ENCODE results near the gene HELQ. TPM values are rescaled to one million over a fixed set of nuclear protein-coding genes. Genes with fewer than 3 reads are reported as not detected.

Gene HELQ
- total and polyA plus RNA-seq, 8 donors, result 13.1 to 23.5 (median 21.5) TPM

DNA sequence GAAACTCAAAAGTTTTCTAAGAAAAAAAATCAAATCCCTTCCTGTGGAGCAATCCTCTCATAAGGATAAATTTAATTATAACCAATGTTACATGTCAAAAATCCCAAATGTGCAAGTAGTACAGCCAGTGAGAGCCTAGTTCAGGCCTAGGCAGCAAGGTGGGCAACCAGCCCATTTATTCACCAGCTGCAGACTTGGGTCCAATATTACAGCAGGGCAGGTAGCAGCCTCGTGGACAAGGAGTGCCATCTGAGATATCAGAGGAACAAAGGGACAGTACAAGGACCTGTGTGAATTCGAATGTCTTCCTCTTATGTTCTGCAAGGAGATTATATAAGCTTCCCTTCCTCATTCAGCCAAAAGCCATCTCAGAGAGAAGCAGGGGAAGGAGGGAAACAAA is 6.6 kb downstream of the HELQ start:
- peaks cover 0 to 41% of the 10 kb centered on the region in 2 donors for H3K36me3 ChIP-seq
- no peak overlapping the region for H3K4me3 ChIP-seq
- peaks cover 0 to 5% of the 10 kb centered on the region in 2 donors for H3K4me1 ChIP-seq
- H3K9me3 ChIP-seq, result no peaks in the 10 kb centered on the region
- TF ChIP-seq, protein P1, sequence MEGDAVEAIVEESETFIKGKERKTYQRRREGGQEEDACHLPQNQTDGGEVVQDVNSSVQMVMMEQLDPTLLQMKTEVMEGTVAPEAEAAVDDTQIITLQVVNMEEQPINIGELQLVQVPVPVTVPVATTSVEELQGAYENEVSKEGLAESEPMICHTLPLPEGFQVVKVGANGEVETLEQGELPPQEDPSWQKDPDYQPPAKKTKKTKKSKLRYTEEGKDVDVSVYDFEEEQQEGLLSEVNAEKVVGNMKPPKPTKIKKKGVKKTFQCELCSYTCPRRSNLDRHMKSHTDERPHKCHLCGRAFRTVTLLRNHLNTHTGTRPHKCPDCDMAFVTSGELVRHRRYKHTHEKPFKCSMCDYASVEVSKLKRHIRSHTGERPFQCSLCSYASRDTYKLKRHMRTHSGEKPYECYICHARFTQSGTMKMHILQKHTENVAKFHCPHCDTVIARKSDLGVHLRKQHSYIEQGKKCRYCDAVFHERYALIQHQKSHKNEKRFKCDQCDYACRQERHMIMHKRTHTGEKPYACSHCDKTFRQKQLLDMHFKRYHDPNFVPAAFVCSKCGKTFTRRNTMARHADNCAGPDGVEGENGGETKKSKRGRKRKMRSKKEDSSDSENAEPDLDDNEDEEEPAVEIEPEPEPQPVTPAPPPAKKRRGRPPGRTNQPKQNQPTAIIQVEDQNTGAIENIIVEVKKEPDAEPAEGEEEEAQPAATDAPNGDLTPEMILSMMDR (IDR thresholded peaks at IDR 0.05), result no peak
- H3K27ac ChIP-seq, result no peak overlapping the region
- H3K27me3 ChIP-seq, result no peaks in the 10 kb centered on the region
- intact Hi-C loops (cut with DNase I), result no loop called here
- no peak for ATAC-seq
- DNase-seq, result no peak

DNA sequence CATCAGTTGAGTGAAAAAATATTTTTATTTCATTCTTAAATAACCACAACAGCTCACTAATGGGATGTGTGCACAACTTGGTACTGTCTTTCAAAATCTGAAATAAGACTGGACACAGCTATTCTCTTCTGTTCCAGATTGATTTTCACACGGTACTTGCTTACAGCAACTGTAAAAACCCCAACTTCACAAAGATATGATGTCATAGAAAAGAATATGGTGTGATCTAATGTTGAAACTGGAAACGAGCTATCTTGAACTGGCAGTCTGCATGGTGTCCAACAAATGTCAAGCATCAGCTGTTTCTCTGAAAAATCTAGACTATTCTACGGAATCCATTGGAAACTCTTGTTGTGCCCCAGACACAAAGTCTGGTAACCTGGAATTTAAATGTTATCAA is 14.7 kb downstream of the HELQ start:
- TF ChIP-seq, protein P1 (IDR thresholded peaks at IDR 0.05), result no peak
- Histone ChIP-seq H3K9me3 (no peaks in the 10 kb centered on the region), H3K36me3 (peaks cover 0 to 90% of the 10 kb centered on the region in 2 donors), H3K4me1 (no peaks in the 10 kb centered on the region), H3K27ac (no peak overlapping the region), H3K4me3 (no peak overlapping the region), H3K27me3 (no peaks in the 10 kb centered on the region)
- intact Hi-C loops (cut with DNase I), result no loop called here
- DNase-seq, result no peak
- no peak for ATAC-seq

DNA sequence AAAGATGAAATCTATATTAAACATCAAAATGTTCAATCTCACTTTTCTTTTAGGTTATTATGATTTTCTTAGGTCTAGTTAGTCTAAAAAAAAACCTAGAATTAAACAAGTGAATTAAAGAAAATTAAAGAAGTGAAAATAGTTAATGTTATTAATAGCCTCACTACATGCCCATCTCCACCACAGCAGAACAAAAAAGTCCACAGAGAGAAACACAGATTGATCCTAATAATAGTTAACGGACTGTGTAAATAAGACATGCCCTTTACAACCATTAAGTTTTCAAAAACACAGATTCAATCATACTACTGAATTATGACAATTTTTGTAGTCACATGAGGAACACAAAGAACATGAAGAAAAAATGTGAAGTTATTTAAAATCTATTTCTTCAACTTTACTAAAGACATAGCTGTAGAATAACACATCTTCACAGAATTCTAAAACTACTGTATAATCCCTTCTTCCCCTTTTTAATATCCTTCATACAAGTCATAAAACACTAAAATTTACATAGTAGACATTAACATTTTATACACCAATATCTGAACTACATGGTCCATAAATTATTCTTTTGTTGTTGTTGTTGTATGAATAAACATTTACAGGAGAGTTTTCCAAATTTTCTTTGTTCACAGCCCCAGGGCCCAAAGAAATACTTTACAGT is 15.3 kb downstream of the HELQ start:
- intact Hi-C loops (cut with DNase I), result no loop called here
- ATAC-seq, result no peak
- H3K27me3 ChIP-seq, result no peaks in the 10 kb centered on the region
- no peak for DNase-seq
- H3K4me1 ChIP-seq, result no peaks in the 10 kb centered on the region
- no peak overlapping the region for H3K4me3 ChIP-seq
- H3K36me3 ChIP-seq, result peaks cover 0 to 85% of the 10 kb centered on the region in 2 donors
- H3K9me3 ChIP-seq, result no peaks in the 10 kb centered on the region
- TF ChIP-seq, protein P1 (IDR thresholded peaks at IDR 0.05), result no peak
- H3K27ac ChIP-seq, result no peak overlapping the region

DNA sequence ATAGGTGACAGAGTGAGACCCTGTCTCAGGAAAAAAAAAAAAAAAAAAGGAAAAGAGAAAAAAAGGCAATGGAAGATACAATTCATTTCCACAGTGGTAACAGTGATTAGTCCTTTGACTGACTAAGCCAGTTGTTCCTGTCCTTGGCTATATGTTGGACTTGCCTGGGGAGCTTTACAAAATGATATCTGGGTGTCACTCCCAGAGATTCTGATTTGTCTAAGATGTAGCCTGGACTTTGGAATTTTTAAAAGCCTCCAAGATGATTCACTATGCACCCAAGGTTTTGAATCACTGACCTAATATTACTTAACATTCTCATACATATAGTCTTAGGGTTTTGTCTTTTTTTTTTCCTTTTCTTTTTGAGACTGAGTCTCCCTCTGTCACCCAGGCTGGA is 16.9 kb downstream of the HELQ start:
- intact Hi-C loops (cut with DNase I), result no loop called here
- H3K36me3 ChIP-seq, result peaks cover 0 to 85% of the 10 kb centered on the region in 2 donors
- TF ChIP-seq, protein P1 (IDR thresholded peaks at IDR 0.05), result no peak

DNA sequence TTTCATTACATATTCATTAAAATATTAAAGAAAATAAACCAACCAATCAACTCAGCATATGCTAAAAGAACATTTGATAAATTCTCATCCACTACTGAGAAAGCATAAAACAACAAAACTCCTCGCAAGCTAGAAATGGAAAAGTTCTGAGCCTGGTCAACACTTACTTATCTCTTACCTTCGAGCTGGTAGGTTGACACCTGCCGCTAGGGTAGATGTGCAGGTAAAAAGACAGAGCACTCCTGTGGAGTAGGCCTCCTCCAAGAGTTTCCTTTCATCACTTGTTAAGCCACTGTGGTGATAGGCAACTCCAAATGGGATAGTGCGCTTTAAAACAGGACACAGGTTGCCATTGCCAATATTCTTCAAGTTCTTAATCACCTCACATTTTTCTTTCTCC is 18.9 kb downstream of the HELQ start:
- Histone ChIP-seq H3K4me1 (no peaks in the 10 kb centered on the region), H3K36me3 (peaks cover 0 to 80% of the 10 kb centered on the region in 2 donors), H3K4me3 (no peak overlapping the region), H3K27ac (no peak overlapping the region), H3K9me3 (no peaks in the 10 kb centered on the region), H3K27me3 (no peaks in the 10 kb centered on the region)
- TF ChIP-seq, protein P1 (IDR thresholded peaks at IDR 0.05), result no peak
- ATAC-seq, result no peak
- intact Hi-C loops (cut with DNase I), result no loop called here
- DNase-seq, result no peak

More for the DNA sequence above, 16.9 kb downstream of the HELQ start:
- Histone ChIP-seq H3K4me1 (no peaks in the 10 kb centered on the region), H3K9me3 (no peaks in the 10 kb centered on the region), H3K27ac (no peak overlapping the region), H3K27me3 (no peaks in the 10 kb centered on the region), H3K4me3 (no peak overlapping the region)
- DNase-seq, result no peak
- ATAC-seq, result no peak
